Adrenal gland (tissue), 12 donors: ENCODE measurements around the gene GFRA1. TPM values are rescaled to one million over a fixed set of nuclear protein-coding genes. Genes with fewer than 3 reads are reported as not detected.

Experiments
- DNase-seq, 7 donors: peaks; one replicate each; pipeline ENCODE4 v3.0.0-alpha.2; 2019 to 2020
- H3K27ac ChIP-seq, 5 donors: fragments of 200-600 bp; sonication (generic) in 4 of 5; 1 replicate in 3 of 5; 2 replicates in 2 of 5; pipeline versions ENCODE4 v1.5.1 to v1.8.0; 2016 to 2020; ENCODE audit warnings: mild to moderate bottlenecking in 1 of 5
- H3K27me3 ChIP-seq: fragments of 200-600 bp; 2 replicates; pipeline ENCODE4 v1.8.0; 2021
- H3K36me3 ChIP-seq, 2 donors: fragments of 200-600 bp; replicated peaks in 1 of 2; 1 replicate in 1 of 2; 2 replicates in 1 of 2; pipeline versions ENCODE4 v1.5.1 to v1.8.0; 2018 to 2022
- H3K4me1 ChIP-seq, 2 donors: fragments of 200-600 bp; replicated peaks in 1 of 2; 1 replicate in 1 of 2; 2 replicates in 1 of 2; pipeline versions ENCODE4 v1.5.1 to v1.8.0; 2018 to 2021
- H3K4me3 ChIP-seq, 4 donors: fragments of 200-600 bp; sonication (generic) in 3 of 4; one replicate each; pipeline ENCODE4 v1.5.1; 2016 to 2018
- H3K9me3 ChIP-seq, 3 donors: fragments of 200-600 bp; sonication (generic) in 1 of 3; replicated peaks in 1 of 3; 1 replicate in 2 of 3; 2 replicates in 1 of 3; pipeline versions ENCODE4 v1.5.1 to v1.8.0; 2016 to 2021
- CTCF ChIP-seq, 6 experiments: fragments of 450-650 bp in 4 of 6; fragments of 200-600 bp in 2 of 6; sonication (generic) in 1 of 6; IDR thresholded peaks; 1 replicate in 5 of 6; 2 replicates in 1 of 6; pipeline versions ENCODE4 v1.5.1 to v1.8.0; 2016 to 2021; ENCODE audit warnings: antibody characterized with exemption in 6 of 6, mild to moderate bottlenecking in 2 of 6, moderate library complexity in 1 of 6
- POLR2A ChIP-seq, 2 donors: fragments of 450-650 bp; IDR thresholded peaks; one replicate each; pipeline ENCODE4 v1.6.1; 2017; ENCODE audit warnings: antibody characterized with exemption in 2 of 2, mild to moderate bottlenecking in 2 of 2, moderate library complexity in 1 of 2
- WGBS, 4 donors: extraction: QIAGEN DNeasy Blood & Tissue Kit in 2 of 4; methylation state at CpG; one replicate each; pipeline versions ENCODE4 v1.1.5 to v1.1.7; 2013 to 2017; 5-methylcytosine and 5-hydroxymethylcytosine counted together
- intact Hi-C, 2 donors: fragments of 100-400 bp; cut with DNase I; formaldehyde crosslinking; loops; one replicate each; pipeline versions ENCODE4 v1.14.1 to v1.15.0; 2022 to 2023
- polyA plus RNA-seq, 3 donors: library from polyadenylated mRNA; stranded (reverse); fragments of 200-250 nt in 2 of 3; fragments of 350-450 nt in 1 of 3; fragmentation: Illumina TruSeq in 1 of 3; extraction: RNeasy Lipid Tissue Mini Kit (QIAGEN cat#74804) in 1 of 3; gene quantifications; one replicate each; pipeline ENCODE4 v1.2.3, GENCODE V29; 2013 to 2014
- total RNA-seq, 9 donors: library from RNA; depleted of rRNA in 4 of 9; stranded (reverse); fragments of >200 nt in 4 of 9; fragments of 120-200 nt in 1 of 9; fragmentation: NEBNext Ultra II Directional in 1 of 9; extraction: Animal tissue kit (Norgen Biotek cat#: 25700) in 1 of 9; gene quantifications; one replicate each; pipeline versions ENCODE4 v1.1.0 to v1.2.4, GENCODE V29; 2013 to 2023
- donor health status: healthy with polysubstance abuse.
- donor health status: Bipolar disorder and iron deficiency.
- donor health status: DM: yes; HTN: yes; CAD: no.
- donor health status: DM: no; HTN: no; CAD: no.
- donor health status: DM: no; HTN: no; CAD: no.
- donor health status: DM: yes; HTN: yes; CAD: no.

Gene GFRA1
- total and polyA plus RNA-seq, 12 donors: 0.61 to 12.9 (median 2.6) TPM

GRCh38 chr10:116271593-116272439, 1.2 kb downstream of the GFRA1 start:
- DNase-seq: peak in 5 of 7 donors; percentile 11 to 34 (median 26)
- peaks cover 21 to 30% of the 10 kb centered on the region in 2 donors for H3K4me1 ChIP-seq
- WGBS, 4 donors: 0 to 1% (median 1%) methylated on average over 28 to 64 of the region's 64 CpGs

GRCh38 chr10:116270771-116271592, 2.0 kb downstream of the GFRA1 start:
- TF ChIP-seq CTCF (IDR thresholded peaks at IDR 0.05): no peak
- Histone ChIP-seq H3K27me3 (peaks cover 17% of the 10 kb centered on the region), H3K4me3 (peak overlapping the region in 2 of 4 donors; percentile 32 to 73), H3K36me3 (no peaks in the 10 kb centered on the region), H3K27ac (no peak overlapping the region), H3K9me3 (no peaks in the 10 kb centered on the region), H3K4me1 (peaks cover 21 to 30% of the 10 kb centered on the region in 2 donors)
- DNase-seq: peak in 1 of 7 donors; percentile 22
- WGBS, 4 donors: 16 to 90% (median 38%) methylated on average over 7 to 73 of the region's 73 CpGs
- intact Hi-C loops: no loop called here

More at GRCh38 chr10:116271593-116272439, 1.2 kb downstream of the GFRA1 start:
- H3K9me3 ChIP-seq: no peaks in the 10 kb centered on the region
- peaks cover 20% of the 10 kb centered on the region for H3K27me3 ChIP-seq
- peak overlapping the region in 1 of 5 donors; percentile 12 for H3K27ac ChIP-seq
- intact Hi-C loops: no loop called here
- H3K4me3 ChIP-seq: peak overlapping the region in 2 of 4 donors; percentile 32 to 73
- TF ChIP-seq POLR2A (IDR thresholded peaks at IDR 0.05) (no peak), CTCF (IDR thresholded peaks at IDR 0.05) (no peak)
- H3K36me3 ChIP-seq: no peaks in the 10 kb centered on the region

GRCh38 chr10:116270126-116270770, 2.8 kb downstream of the GFRA1 start:
- no peak for DNase-seq
- peaks cover 21 to 30% of the 10 kb centered on the region in 2 donors for H3K4me1 ChIP-seq
- H3K9me3 ChIP-seq: no peaks in the 10 kb centered on the region
- peaks cover 10% of the 10 kb centered on the region for H3K27me3 ChIP-seq
- no peak overlapping the region for H3K4me3 ChIP-seq
- 60 to 86% (median 66%) methylated on average over 4 to 9 of the region's 9 CpGs for WGBS, 4 donors
- no peak for TF ChIP-seq POLR2A (IDR thresholded peaks at IDR 0.05)
- no peak for TF ChIP-seq CTCF (IDR thresholded peaks at IDR 0.05)
- no peaks in the 10 kb centered on the region for H3K36me3 ChIP-seq
- H3K27ac ChIP-seq: no peak overlapping the region
- intact Hi-C loops: no loop called here

GRCh38 chr10:116269619-116270018, 3.4 kb downstream of the GFRA1 start:
- H3K36me3 ChIP-seq: no peaks in the 10 kb centered on the region
- peaks cover 9% of the 10 kb centered on the region for H3K27me3 ChIP-seq
- intact Hi-C loops: no loop called here
- H3K4me3 ChIP-seq: no peak overlapping the region
- H3K4me1 ChIP-seq: peaks cover 21 to 30% of the 10 kb centered on the region in 2 donors
- no peak overlapping the region for H3K27ac ChIP-seq
- TF ChIP-seq CTCF (IDR thresholded peaks at IDR 0.05) (no peak), POLR2A (IDR thresholded peaks at IDR 0.05) (no peak)
- no peaks in the 10 kb centered on the region for H3K9me3 ChIP-seq
- no peak for DNase-seq
- 62 to 75% (median 75%) methylated on average over 6 of the region's 6 CpGs for WGBS, 4 donors
